ENCODE measurements around the gene ZFPM1. TPM values are rescaled to one million over a fixed set of nuclear protein-coding genes. Genes with fewer than 3 reads are reported as not detected.

Gene ZFPM1
- total RNA-seq, 1 donor from 2014 or later = 1.4 TPM

DNA sequence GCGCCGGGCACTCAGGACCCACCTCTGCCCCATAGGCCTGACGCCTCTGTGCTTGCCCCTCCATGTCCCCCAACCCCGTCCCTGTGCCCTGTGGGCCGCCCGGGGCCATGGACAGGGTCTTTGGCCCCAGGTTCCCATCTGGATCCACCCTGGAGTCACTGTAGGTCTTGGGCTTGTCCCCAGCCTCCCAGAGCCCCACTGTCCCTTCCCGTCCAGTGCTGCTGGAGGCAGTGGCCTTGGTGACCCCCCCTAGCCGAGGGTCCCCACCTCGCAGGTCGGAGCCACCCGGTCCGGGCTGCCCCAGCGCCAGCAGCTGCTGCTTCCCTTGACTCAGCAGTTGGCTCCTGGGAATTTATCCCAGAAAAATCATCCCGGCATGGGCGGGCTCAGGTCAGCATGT is 49.3 kb downstream of the ZFPM1 start:
- no peak for DNase-seq

DNA sequence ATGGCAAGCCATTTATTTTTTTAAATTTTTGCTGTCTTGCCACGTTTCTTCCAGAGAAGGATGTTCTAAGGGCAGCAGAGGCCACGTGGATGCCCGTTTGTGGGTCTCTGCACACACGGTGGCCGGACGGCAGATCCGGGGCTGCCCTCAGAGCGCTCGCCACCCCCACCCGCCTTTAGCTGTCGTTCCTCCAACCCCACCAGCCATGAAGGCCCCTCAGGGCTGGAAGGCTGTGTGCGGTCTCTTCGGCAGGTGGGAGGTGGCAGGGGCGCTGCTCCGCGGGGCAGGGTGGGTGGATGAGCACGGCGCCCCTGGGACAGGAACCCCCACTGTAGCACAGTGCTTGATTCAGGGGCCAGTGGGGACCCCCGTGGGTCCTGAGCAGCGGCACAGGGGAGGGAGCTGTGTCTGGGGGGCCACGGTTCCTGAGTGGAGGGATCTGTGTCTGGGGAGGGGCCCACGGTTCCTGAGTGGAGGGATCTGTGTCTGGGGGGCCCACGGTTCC is 49.7 kb downstream of the ZFPM1 start:
- DNase-seq = no peak

DNA sequence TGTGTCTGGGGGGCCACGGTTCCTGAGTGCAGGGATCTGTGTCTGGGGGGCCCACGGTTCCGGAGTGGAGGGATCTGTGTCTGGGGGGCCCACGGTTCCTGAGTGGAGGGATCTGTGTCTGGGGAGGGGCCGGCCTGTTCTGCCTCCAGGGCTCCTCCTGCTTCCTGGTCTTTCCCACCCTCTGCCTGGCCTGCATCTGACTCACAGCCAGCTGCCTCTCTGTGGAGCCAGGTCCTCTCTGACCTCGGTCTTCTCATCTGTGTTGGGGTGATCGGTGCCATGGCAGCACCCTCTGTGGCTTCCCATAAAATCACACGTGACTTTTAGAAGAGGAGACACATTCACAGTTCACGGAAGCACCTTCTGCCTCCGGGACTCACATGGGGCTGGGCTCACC is 50.3 kb downstream of the ZFPM1 start:
- peak; percentile 78 for DNase-seq

DNA sequence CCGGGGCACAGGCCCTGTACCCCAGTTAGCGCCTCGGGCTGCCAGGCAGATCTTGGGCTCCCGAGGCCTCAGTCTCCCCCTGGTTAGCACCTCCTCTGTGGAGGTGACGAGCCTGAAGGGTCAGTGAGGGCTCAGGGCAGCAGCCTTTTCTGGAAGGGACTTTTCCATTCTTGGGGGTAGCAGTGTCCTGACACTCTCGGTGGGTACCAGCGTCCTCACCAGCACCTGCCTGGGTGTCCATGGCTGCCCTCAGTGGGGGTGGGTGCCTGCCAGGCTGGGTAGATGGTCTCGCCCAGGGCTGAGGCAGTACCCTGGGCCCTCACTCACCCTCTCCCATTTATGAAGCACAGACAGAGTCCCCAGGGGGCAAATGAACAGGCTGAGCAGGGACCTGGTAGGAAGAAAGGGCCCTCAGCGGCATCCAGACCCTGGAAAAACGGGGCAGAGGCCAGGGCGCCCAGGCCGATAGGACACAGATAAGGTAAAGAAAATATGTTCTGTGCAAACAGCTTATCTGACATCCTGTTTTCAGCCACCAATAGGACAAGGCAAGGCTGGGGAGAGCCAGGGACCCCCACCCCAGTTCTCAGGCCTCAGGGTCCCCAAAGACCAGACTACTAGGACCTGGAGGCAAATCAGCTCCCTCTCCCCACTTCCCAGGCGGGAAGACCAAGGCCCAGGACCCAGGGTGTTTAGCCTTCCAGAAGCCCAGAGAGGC is 50.9 kb downstream of the ZFPM1 start:
- DNase-seq = no peak

DNA sequence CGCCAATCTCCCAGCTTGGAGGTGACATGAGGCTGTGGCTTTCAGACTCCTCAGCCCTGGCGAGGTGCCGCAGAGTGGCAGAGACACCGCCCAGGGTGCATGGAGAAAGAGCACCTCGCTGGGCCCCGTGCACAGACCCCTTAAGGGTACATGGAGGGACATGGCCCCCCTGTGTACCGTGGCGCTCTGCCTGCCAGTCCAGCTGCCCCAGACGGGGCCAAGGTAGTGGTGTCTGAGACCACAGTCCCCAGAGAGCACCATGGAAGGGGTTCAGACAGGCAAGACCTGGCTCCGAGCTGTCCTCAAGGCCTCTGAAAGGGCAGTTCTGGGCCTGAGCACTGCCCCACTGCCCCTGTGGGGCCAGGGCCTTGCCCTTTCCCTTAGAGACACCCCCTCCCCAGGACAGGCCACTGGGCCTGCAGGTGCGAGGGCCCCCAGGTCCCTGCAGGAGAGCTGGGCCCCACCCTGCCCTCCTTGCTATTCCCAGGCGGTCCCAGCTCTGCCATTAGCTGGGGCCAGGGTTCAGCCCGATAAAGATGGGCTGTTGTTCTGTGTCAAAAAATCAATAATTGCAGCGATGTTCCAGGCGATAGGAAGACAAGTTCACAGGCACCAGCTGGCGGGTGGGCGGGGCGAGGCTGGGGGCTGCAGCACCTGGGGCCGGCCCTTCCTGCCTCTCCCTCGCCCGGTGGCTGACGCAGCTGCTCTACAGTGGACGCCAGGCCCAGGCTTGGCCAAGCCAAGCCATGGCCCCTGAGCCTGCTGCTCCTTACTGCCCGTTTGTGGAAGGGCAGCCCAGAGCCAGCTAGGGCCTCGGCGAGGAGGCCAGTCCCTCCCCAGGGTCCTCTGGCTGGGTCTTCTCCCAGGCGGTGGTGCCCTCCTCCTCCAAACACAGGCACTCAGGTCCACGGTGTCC is 51.7 kb downstream of the ZFPM1 start:
- DNase-seq = no peak

DNA sequence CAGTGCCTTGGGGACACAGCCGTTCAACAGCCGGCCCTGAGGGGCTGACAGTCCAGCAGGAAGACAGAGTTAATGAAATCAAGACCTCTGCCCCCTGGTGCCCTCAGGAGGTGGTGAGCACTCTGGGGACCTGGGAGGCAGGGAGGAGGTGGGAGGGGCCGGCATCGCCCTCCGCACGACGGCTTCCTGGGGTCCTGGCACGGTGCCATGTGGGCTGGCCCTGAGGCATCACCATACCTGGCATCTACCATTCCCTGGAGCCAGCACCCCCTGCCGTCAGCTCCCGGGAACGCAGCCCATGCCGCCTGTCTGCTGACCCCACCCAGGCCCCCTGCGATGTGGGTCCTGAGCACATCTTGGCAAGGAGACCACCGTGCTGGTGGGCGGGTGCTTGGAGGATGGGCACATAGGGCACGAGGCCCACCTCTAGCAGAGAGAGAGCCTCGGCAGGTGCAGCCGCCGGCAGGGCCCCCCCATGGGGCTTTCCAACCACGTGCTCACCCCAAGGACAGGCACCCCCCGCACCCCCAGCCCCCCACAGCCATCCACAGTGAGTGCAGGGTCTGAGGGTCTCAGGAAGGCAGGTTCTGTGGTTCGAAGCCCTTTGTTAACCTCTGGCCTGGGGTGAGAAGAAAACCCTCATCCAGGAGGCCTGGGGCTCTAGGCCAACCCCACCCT is 52.5 kb downstream of the ZFPM1 start:
- DNase-seq = peak; percentile 50

DNA sequence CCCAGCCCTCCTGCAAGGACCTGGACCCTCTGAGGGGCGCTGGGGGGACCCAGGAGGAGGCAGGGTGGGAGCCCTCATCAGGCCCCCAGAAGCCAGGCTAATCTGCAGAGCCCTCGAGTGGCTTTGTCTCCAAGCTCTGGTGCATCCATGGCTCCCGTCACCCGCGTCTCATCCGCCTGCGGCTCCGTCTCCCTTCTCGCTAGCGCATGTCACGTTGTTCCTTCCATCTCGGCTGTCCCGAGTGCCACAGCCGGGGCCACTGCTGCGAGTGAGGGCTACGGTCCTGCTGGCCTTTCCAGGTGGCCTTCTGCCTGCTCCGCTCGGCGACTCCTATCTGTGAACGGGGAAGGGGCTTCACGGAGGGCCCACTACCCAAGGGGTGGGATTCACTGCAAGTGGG is 53.6 kb downstream of the ZFPM1 start:
- no peak for DNase-seq

DNA sequence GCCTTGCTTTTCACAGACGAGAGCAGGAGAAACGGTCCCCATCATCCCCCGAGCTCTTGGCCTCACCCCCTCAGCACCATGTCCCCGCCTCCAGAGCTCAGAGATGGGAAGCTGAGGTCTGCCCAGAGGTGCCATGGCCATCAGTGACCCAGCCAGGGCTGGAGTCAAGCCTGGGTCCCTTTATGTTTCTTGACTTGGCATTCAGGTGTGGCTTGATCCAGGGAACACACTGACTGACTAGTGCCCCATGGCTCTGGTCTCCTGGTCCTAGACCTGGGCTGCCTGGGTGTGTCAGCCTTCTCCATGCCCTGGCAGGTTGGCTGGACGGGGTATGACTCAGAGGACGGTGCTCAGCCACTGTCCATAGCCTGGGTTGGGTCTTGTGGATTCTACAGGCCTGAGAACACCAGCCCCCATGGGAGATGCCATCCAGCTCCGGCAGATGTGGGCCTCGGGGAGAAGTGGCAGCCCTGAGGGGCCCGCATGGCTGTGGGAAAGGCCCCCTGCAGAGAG is 54.2 kb downstream of the ZFPM1 start:
- DNase-seq = no peak

DNA sequence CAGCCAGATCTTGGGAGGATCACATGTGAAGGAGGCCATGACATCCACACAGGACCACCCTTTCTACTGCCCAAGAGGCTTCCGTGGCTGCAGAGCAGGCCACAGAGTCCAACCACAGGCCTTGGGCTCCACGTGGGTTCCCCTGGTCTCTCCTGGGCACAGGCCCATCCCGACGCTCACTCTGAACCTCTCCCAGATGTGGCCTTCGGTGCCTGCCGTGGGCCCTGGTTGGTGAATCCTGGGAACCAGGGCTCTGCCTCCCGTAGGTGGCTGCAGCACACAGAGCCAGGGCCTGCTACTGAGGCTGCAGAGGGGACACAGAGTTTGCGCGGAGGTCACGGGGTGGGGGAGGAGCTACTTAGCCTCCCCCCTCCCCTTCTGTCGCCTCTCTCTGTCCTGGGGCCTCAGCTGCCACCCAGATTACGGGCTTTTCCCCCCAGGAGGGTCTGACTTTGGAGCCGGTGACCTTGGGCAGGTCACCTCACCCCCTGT is 55.3 kb downstream of the ZFPM1 start:
- DNase-seq = no peak

DNA sequence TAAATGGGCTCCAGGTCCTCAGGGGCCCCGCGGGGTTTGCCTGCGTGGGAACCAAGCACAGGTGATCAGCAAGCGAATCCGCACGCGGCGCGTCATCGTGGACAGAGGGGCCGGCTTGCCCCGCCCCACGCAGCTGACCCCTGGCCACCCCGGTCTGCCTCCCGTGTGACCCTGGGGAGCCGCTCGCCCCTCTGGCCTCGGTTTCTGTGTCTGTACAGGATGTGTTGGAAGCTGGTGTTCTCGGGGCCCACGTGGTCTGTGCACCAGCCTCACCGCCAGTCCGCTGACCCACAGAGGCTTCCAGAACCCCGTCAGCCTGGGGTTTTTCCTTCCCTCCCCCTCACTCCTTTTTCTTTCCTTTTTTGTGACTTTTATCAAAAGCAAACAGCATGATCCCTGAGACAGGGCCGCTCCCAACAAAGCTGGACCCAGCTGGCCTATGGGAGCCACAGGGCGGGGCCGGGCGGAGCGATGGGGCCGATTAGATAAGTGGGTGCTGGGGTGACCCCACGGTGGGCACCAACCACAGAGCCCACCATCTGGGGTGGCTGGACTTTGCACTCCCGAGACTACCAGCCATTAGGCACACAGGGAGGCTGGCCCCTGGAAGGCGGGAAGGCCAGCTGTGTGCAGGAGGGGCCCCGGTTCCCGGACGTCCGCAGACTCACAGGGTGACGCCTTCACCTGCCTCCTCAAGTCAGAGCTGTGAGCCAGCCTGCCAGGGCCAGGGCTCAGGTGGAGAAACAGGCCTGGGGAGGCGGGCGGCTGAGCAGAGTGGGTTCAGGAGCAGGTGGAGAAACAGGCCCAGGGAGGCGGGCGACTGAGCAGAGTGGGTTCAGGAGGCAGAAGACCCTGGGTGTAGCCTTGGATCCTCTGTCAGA is 56.0 kb downstream of the ZFPM1 start:
- no peak for DNase-seq

DNA sequence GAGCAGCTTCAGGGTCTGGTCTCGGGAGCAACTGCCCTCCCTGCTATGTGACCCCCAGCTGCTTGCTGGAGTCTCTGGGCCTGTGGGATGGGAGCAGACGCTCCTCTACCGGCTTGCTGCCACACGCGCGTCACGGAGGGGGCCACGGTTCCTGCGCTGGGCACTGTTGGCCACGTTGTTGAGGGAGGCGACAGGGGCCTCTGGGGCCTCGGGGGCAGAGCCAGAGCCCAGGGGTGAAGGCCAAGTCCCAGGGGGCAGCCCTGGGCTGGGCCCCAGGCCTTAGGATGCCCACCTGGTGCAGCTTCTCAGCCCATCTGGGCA is 56.6 kb downstream of the ZFPM1 start:
- no peak for DNase-seq

DNA sequence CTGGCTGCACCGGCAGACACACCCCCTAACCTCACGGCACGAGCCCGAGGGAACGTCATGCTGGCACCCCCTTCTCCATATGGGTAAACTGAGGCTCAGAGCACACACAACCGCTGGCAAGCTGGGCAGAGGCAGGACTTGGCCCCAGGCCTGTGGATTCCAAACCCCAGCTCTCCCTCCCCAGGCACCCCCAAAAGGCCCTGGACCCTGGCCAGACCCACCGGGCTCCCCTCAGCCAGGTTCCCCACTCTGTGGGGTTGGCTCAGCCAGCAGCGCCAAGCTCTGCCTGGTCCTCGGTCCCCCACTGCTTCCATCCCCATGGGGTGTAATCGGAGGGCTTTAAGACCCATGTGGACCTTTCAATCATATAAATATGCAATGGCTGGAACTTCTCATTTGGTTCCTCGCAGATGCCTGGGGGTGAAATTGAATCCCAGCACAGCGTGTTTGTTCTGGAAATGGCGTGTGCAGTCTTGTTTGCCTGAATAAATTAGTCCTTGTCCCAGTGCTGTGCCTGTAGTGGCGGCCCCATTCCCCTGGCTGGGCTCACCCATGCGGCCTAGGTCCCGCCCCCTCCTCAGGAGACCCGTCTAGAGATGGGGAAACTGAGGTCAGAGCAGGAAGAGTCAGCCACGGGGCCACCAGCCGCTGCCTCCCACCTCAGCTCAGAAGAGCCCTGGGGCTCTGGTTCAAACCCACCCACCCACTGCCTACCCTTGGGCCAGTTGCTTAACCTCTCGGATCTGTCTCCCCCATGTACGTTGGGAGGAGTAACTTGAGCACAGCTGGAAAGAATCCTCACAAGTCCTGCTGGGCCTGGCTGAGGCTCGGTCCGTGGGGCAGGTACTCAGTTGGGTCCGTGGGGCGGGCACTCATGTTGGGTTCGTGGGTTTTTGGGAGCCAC is 57.3 kb downstream of the ZFPM1 start:
- DNase-seq = no peak

DNA sequence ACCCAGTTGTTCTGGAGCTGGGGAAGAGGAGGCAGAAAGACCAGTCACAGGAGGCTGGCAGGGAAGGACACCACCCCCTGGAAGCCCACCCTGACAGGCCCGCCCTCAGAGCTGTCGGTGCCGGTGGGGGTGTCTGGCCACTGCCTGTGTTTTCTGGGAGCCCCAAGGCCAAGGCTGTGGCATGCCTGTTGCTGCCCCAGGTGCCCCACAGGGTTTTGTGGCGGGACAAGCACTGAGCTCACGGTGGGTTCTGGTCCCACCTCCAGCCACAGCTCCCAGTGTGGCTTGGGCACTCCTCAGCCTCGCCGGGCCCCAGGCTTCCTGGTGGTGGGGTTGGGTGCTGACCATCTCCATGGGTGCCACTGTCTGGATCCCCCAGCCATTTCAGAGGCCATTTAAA is 58.0 kb downstream of the ZFPM1 start:
- no peak for DNase-seq

DNA sequence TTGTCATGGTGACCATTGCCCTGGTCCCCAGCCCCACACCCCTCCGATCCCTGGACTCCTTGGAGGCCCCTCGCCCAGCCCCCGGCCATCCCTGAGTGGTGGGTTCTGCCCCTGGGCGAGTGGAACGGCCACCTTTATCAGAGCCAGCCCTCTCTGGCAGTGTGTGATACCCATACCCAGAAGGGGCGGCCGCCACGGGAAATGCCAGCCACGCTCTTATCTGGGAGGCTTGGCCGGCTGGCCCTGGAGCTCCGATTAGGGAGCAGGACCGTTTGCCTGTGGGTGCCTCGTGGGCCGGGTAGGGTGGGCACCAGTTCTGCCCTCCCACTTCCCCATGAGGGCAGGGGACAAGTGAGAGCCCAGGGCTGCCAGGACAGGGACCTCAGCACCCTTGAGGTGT is 58.8 kb downstream of the ZFPM1 start:
- DNase-seq = no peak

DNA sequence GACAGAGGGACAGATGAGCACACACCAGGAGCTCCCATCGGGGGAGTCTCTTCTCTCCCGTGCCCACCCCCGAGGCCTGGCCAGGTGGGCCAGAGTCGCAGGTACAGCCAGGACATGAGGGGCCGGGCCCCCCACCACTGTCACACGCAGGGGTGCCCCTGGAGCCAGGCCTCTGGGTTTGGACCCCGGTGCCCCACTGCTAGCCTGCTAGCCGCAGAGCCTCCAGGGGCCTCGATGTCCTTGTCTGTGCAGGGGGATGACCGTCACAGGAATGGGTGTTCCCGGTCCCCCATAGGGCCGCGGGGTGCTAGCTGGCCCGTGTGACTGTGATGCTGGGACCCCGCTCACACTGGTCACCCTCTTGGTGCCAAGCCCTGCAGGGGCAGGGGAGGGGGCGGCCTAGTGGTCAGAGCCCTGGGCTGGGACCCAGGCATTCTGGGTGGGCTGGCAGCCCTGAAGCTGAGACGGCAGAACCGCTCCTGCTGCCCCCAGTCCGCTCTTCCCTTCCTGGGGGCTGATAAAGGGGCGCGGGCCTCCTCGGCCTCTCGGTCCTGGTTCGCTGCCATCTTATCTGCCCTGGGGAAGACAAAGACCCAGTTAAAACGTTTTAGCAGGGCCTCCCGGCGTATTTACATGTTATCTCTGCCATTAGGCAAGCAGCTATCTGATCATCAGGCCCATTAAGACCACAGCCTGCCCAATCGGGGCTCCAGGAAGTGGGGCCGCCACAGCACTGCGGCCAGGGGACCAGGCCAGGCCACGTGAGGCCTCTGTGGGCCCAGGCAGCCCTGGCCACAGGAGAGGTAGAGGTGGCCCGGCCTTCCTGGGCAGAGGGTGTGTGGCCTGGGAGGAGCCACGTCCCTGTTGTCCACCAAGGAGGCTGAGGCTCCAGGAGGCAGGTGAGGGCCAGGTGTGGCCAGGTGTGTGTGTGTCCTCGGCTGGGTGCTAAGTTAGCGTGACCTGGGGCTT is 59.9 kb downstream of the ZFPM1 start:
- no peak for DNase-seq

DNA sequence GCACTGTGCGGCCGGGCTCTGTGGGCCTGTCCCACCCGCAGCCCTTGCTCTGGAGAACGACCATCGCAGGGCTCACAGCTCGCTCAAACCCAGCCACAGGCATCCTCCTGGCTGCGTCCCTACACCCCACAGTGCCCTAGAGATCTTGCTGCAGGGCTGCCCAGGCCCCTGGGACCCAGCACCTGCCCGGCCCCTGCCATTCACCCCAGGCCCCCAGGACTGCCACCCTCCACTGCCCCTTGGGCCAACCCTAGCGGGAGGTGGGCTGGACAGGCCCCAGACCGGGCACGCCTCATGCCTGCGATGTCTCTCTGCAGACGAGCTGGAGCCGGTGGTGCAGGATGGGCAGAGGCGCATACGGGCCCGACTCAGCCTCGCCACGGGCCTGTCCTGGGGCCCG is 61.0 kb downstream of the ZFPM1 start:
- no peak for DNase-seq

DNA sequence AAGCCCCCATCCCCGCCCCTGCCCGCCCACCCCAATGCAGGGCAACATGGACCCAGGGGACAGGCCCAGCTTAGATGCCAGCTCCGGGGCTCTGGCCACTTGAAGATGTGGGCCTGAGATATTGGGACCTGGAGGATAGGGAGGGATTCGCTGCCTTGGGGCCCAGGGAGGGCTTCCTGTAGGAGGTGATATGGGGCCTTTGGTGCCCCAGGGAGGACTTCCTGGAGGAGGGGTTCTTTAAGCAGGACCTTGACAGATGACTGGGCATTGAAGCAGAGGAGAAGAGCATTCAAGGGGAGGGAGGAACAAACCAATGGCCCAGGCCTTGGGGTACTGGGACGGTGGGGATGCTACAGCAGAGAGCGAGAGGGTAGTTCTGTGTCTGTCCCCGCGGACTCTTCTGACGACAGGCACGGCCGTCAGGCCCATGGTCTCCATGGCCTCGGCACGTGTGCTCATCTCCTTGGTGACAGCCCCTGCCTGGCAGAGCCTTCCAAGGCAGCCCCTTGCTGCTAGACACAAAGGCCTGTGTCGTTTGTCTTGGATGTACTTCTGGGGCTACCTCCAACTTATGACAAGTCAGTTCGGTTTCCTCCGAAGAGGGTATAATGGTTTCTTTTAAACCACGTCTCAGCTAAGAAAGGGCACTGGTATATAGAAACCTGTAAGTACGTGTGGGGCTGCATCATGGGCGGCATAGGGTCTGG is 61.6 kb downstream of the ZFPM1 start:
- DNase-seq = no peak

DNA sequence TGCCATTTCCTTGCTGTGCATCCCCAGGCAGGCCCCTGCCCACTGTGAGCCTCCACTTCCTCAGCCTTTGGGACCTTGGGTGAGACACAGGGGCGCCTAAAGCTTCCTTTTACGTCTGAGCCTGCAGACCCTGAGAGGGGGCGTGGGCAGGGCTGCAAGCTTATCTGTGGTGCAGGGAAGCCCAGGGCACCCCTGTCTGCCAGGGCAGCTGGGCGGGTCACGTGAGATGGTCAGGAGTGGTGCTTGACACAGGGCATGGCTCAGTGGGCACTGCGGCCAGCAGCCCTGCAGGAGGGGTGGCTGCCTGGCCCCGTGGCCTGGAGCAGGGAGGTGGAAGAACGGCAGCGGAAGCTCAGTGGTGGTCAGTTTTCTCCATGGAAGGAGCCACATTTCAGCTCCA is 62.3 kb downstream of the ZFPM1 start:
- no peak for DNase-seq
